Karpas-422 (cell line): Measurements from ENCODE around the gene CEBPE. TPM values are rescaled to one million over a fixed set of nuclear protein-coding genes. Genes with fewer than 3 reads are reported as not detected.

Experiments used
- DNase-seq: peaks from one replicate; pipeline ENCODE4 v3.0.0-alpha.2; 2015
- H2AFZ ChIP-seq: fragments of 200-600 bp; sonication (generic); 2 replicates; pipeline ENCODE4 v1.6.1; 2014; ENCODE audit warnings: antibody characterized with exemption, low read length, mixed read lengths
- H3K27ac ChIP-seq: fragments of 200-600 bp; sonication (generic); 2 replicates; pipeline ENCODE4 v1.5.1; 2014; ENCODE audit warnings: mild to moderate bottlenecking, low read length, moderate library complexity
- H3K27me3 ChIP-seq: fragments of 200-600 bp; sonication (generic); 2 replicates; pipeline ENCODE4 v1.6.1; 2014; ENCODE audit warnings: low read length, mixed read lengths
- H3K36me3 ChIP-seq: fragments of 200-600 bp; sonication (generic); 2 replicates; pipeline ENCODE4 v1.6.1; 2014; ENCODE audit warnings: low read length, mixed read lengths; ENCODE audit not compliant: insufficient read depth
- H3K4me1 ChIP-seq: fragments of 200-600 bp; sonication (generic); 2 replicates; pipeline ENCODE4 v1.6.1; 2014; ENCODE audit warnings: mild to moderate bottlenecking, low read length, mixed read lengths
- H3K4me2 ChIP-seq: fragments of 200-600 bp; sonication (generic); 2 replicates; pipeline ENCODE4 v1.6.1; 2014; ENCODE audit warnings: low read length, low read depth, mild to moderate bottlenecking; ENCODE audit not compliant: poor library complexity, severe bottlenecking
- H3K4me3 ChIP-seq: fragments of 200-600 bp; sonication (generic); 2 replicates; pipeline ENCODE4 v1.5.1; 2014; ENCODE audit warnings: mild to moderate bottlenecking, antibody characterized with exemption, low read length, mixed read lengths
- H3K79me2 ChIP-seq: fragments of 200-600 bp; sonication (generic); 2 replicates; pipeline ENCODE4 v1.6.1; 2014; ENCODE audit warnings: mild to moderate bottlenecking, low read length, mixed read lengths
- H3K9ac ChIP-seq: fragments of 200-600 bp; sonication (generic); 2 replicates; pipeline ENCODE4 v1.6.0; 2014; ENCODE audit warnings: low read length
- H3K9me2 ChIP-seq: fragments of 200-600 bp; sonication (generic), shearing (Covaris generic); replicated peaks from 2 replicates; pipeline ENCODE4 v1.6.0; 2014; ENCODE audit warnings: mild to moderate bottlenecking, low read length, moderate library complexity; ENCODE audit not compliant: insufficient read depth
- H3K9me3 ChIP-seq: fragments of 300-700, 200-600 bp; sonication (generic); 2 replicates; pipeline ENCODE4 v1.6.1; 2014; ENCODE audit warnings: low read length, mixed read lengths
- H4K20me1 ChIP-seq: fragments of 200-600 bp; sonication (generic); 2 replicates; pipeline ENCODE4 v1.6.1; 2014; ENCODE audit warnings: mild to moderate bottlenecking, antibody characterized with exemption, low read length, low read depth; ENCODE audit not compliant: insufficient read depth
- total RNA-seq: library from RNA; depleted of rRNA; stranded (reverse); fragments of >200 nt; shearing (Covaris generic); gene quantifications from 2 replicates; pipeline ENCODE4 v1.2.3, GENCODE V29; 2014; ENCODE audit warnings: low replicate concordance

CEBPE gene
- total RNA-seq, 1 experiment from 2014 or later: not detected

- Histone ChIP-seq H2AFZ (no peak overlapping the region), H3K36me3 (no peaks in the 10 kb centered on the region), H3K27me3 (no peaks in the 10 kb centered on the region), H3K4me2 (no peak overlapping the region), H3K79me2 (no peaks in the 10 kb centered on the region), H3K4me3 (no peak overlapping the region), H3K9me2 (no peaks in the 10 kb centered on the region), H3K4me1 (peaks cover 4% of the 10 kb centered on the region; the same call in 1 of the 2 replicates), H4K20me1 (no peaks in the 10 kb centered on the region), H3K9ac (no peak overlapping the region), H3K9me3 (no peaks in the 10 kb centered on the region), H3K27ac (no peak overlapping the region)
- DNase-seq: no peak
Observed at GRCh38 chr14:23160924-23161522, 42.0 kb upstream of the CEBPE start.

GRCh38 chr14:23159532-23159931, 40.5 kb upstream of the CEBPE start:
- no peak overlapping the region for H2AFZ ChIP-seq
- H3K9me2 ChIP-seq: no peaks in the 10 kb centered on the region
- no peaks in the 10 kb centered on the region for H3K27me3 ChIP-seq
- no peak overlapping the region for H3K4me2 ChIP-seq
- H3K9me3 ChIP-seq: no peaks in the 10 kb centered on the region
- H3K27ac ChIP-seq: no peak overlapping the region
- no peak overlapping the region for H3K9ac ChIP-seq
- no peaks in the 10 kb centered on the region for H4K20me1 ChIP-seq
- no peaks in the 10 kb centered on the region for H3K36me3 ChIP-seq
- no peak for DNase-seq
- no peak overlapping the region for H3K4me3 ChIP-seq
- no peaks in the 10 kb centered on the region for H3K79me2 ChIP-seq
- H3K4me1 ChIP-seq: peaks cover 4% of the 10 kb centered on the region; the same call in 1 of the 2 replicates

GRCh38 chr14:23158779-23159178, 39.7 kb upstream of the CEBPE start:
- Histone ChIP-seq H3K27me3 (no peaks in the 10 kb centered on the region), H3K4me2 (no peak overlapping the region), H4K20me1 (no peaks in the 10 kb centered on the region), H3K9me3 (no peaks in the 10 kb centered on the region), H3K79me2 (no peaks in the 10 kb centered on the region), H3K27ac (no peak overlapping the region), H3K36me3 (no peaks in the 10 kb centered on the region), H2AFZ (no peak overlapping the region), H3K9ac (no peak overlapping the region), H3K9me2 (no peaks in the 10 kb centered on the region), H3K4me1 (peaks cover 4% of the 10 kb centered on the region; the same call in 1 of the 2 replicates), H3K4me3 (no peak overlapping the region)
- no peak for DNase-seq

- no peak overlapping the region for H3K4me3 ChIP-seq
- no peaks in the 10 kb centered on the region for H3K9me2 ChIP-seq
- H3K79me2 ChIP-seq: no peaks in the 10 kb centered on the region
- H3K27ac ChIP-seq: no peak overlapping the region
- no peaks in the 10 kb centered on the region for H3K9me3 ChIP-seq
- no peaks in the 10 kb centered on the region for H4K20me1 ChIP-seq
- no peaks in the 10 kb centered on the region; the same call in 1 of the 2 replicates for H3K27me3 ChIP-seq
- H3K4me1 ChIP-seq: peaks cover 4% of the 10 kb centered on the region; the same call in 1 of the 2 replicates
- H3K36me3 ChIP-seq: no peaks in the 10 kb centered on the region
- H3K4me2 ChIP-seq: no peak overlapping the region
- H3K9ac ChIP-seq: no peak overlapping the region
- H2AFZ ChIP-seq: no peak overlapping the region
- DNase-seq: no peak
Observed at GRCh38 chr14:23154964-23155587, 36.0 kb upstream of the CEBPE start.

GRCh38 chr14:23153851-23154796, 35.1 kb upstream of the CEBPE start:
- peaks cover 4% of the 10 kb centered on the region; the same call in 1 of the 2 replicates for H3K4me1 ChIP-seq
- H3K4me2 ChIP-seq: no peak overlapping the region
- no peaks in the 10 kb centered on the region for H3K36me3 ChIP-seq
- H2AFZ ChIP-seq: no peak overlapping the region
- no peaks in the 10 kb centered on the region; the same call in 1 of the 2 replicates for H3K27me3 ChIP-seq
- H3K9me2 ChIP-seq: no peaks in the 10 kb centered on the region
- H3K27ac ChIP-seq: no peak overlapping the region
- no peaks in the 10 kb centered on the region for H3K9me3 ChIP-seq
- DNase-seq: no peak
- H3K79me2 ChIP-seq: no peaks in the 10 kb centered on the region
- H4K20me1 ChIP-seq: no peaks in the 10 kb centered on the region
- H3K9ac ChIP-seq: no peak overlapping the region
- H3K4me3 ChIP-seq: no peak overlapping the region

- no peak overlapping the region for H3K4me2 ChIP-seq
- no peak overlapping the region for H3K4me3 ChIP-seq
- H2AFZ ChIP-seq: no peak overlapping the region
- DNase-seq: no peak
- no peaks in the 10 kb centered on the region for H3K9me2 ChIP-seq
- H3K9ac ChIP-seq: no peak overlapping the region
- no peaks in the 10 kb centered on the region; the same call in 1 of the 2 replicates for H3K27me3 ChIP-seq
- peaks cover 2% of the 10 kb centered on the region; the same call in 1 of the 2 replicates for H3K4me1 ChIP-seq
- H3K27ac ChIP-seq: no peak overlapping the region
- H3K36me3 ChIP-seq: no peaks in the 10 kb centered on the region
- H3K79me2 ChIP-seq: no peaks in the 10 kb centered on the region
- H4K20me1 ChIP-seq: no peaks in the 10 kb centered on the region
- no peaks in the 10 kb centered on the region for H3K9me3 ChIP-seq
Observed at GRCh38 chr14:23151342-23151741, 32.3 kb upstream of the CEBPE start.

GRCh38 chr14:23149745-23150144, 30.7 kb upstream of the CEBPE start:
- no peak overlapping the region for H3K4me2 ChIP-seq
- no peaks in the 10 kb centered on the region for H3K79me2 ChIP-seq
- H3K4me3 ChIP-seq: no peak overlapping the region
- H3K9ac ChIP-seq: no peak overlapping the region
- H3K9me3 ChIP-seq: no peaks in the 10 kb centered on the region
- no peaks in the 10 kb centered on the region for H3K4me1 ChIP-seq
- no peaks in the 10 kb centered on the region for H3K9me2 ChIP-seq
- no peak overlapping the region for H3K27ac ChIP-seq
- no peak overlapping the region for H2AFZ ChIP-seq
- no peaks in the 10 kb centered on the region; the same call in 1 of the 2 replicates for H3K27me3 ChIP-seq
- H4K20me1 ChIP-seq: no peaks in the 10 kb centered on the region
- DNase-seq: no peak
- no peaks in the 10 kb centered on the region for H3K36me3 ChIP-seq
